Lower lobe of right lung (tissue), 2 donors: ENCODE measurements around the gene RHBDL1. TPM values are rescaled to one million over a fixed set of nuclear protein-coding genes. Genes with fewer than 3 reads are reported as not detected.
A peak's percentile ranks its signal among the peaks of the same experiment; 100 is the strongest.

Experiments
- ATAC-seq, 2 donors: fragments of 200-7000 bp; cut with Tn5 transposase; one replicate each; pipeline ENCODE4 v1.9.1; 2020 to 2022; ENCODE audit warnings: mild to moderate bottlenecking in 2 of 2, moderate library complexity in 2 of 2
- DNase-seq: peaks from one replicate; pipeline ENCODE4 v3.0.0-alpha.2; 2020
- H3K27ac ChIP-seq: fragments of 200-600 bp; one replicate; pipeline ENCODE4 v1.8.0; 2022
- H3K27me3 ChIP-seq: fragments of 200-600 bp; one replicate; pipeline ENCODE4 v1.8.0; 2022; ENCODE audit warnings: low read depth
- H3K36me3 ChIP-seq: fragments of 200-600 bp; one replicate; pipeline ENCODE4 v1.8.0; 2022; ENCODE audit warnings: mild to moderate bottlenecking
- H3K4me1 ChIP-seq: fragments of 200-600 bp; one replicate; pipeline ENCODE4 v1.8.0; 2022
- H3K4me3 ChIP-seq: fragments of 200-600 bp; one replicate; pipeline ENCODE4 v1.8.0; 2022; ENCODE audit warnings: mild to moderate bottlenecking
- H3K9me3 ChIP-seq: fragments of 200-600 bp; one replicate; pipeline ENCODE4 v1.8.0; 2022
- CTCF ChIP-seq: fragments of 200-600 bp; IDR thresholded peaks from one replicate; pipeline ENCODE4 v1.8.0; 2022; ENCODE audit warnings: antibody characterized with exemption, mild to moderate bottlenecking
- intact Hi-C: fragments of 100-400 bp; cut with DNase I; formaldehyde crosslinking; loops from one replicate; pipeline ENCODE4 v1.11.0; 2022
- total RNA-seq: library from RNA; stranded (reverse); fragmentation: NEBNext Ultra II Directional; extraction: Animal tissue kit (Norgen Biotek cat#: 25700); gene quantifications from one replicate; pipeline ENCODE4 v1.2.1, GENCODE V29; 2021
- donor health status: DM: no; HTN: yes; CAD: no; lungs with severe emphysema.

RHBDL1 gene
- total RNA-seq, 1 donor from 2014 or later, result 2.0 TPM

DNA sequence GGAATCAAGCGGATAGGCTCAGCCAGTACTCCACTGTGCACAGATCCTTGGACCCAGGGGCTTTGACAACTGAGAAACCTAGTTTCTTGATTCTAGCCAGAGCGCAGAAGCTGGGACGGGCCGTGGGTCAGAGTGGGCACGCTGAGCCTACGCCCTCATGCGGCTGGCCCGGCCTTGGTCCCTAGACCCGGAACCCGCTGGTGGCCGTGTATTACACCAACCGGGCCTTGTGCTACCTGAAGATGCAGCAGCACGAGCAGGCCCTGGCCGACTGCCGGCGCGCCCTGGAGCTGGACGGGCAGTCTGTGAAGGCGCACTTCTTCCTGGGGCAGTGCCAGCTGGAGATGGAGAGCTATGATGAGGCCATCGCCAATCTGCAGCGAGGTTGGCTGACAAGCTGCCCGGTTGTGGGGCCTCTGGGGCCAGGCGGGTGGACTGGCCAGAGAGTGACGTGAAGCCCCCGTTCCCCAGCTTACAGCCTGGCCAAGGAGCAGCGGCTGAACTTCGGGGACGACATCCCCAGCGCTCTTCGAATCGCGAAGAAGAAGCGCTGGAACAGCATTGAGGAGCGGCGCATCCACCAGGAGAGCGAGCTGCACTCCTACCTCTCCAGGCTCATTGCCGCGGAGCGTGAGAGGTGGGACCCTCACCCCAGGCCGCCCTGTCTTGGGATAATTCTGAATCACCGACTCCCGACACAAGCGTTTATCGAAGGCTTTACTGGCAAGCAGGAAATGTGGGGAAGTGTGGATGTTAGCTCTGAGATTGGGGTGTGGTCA is 5.7 kb downstream of the RHBDL1 start:
- DNase-seq, result peak; percentile 68

DNA sequence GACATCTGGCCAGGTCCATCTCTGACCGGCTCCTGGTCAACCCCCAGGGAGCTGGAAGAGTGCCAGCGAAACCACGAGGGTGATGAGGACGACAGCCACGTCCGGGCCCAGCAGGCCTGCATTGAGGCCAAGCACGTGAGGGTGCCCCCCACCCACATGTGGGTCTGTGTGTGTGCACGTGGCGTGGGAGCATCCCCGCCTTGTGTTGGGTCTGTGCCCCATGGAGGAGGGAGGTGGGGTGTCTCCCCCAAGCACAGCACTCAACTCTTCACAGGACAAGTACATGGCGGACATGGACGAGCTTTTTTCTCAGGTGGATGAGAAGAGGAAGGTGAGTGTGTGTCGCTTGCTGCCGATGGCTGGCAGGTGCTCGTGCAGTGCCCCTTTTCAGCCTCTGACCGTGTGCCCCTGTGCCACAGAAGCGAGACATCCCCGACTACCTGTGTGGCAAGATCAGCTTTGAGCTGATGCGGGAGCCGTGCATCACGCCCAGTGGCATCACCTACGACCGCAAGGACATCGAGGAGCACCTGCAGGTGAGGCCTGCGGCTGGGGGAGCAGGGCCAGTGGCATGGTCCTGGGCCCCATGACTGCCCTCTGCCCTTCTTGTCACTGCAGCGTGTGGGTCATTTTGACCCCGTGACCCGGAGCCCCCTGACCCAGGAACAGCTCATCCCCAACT is 6.4 kb downstream of the RHBDL1 start:
- H3K27ac ChIP-seq, result no peak overlapping the region
- TF ChIP-seq CTCF, result no peak
- H3K36me3 ChIP-seq, result peaks cover 30% of the 10 kb centered on the region
- intact Hi-C loops, result no loop called here
- H3K4me1 ChIP-seq, result peaks cover 55% of the 10 kb centered on the region
- peaks cover 3% of the 10 kb centered on the region for H3K27me3 ChIP-seq
- no peaks in the 10 kb centered on the region for H3K9me3 ChIP-seq
- ATAC-seq (no peak), DNase-seq (no peak)
- peak overlapping the region; percentile 71 for H3K4me3 ChIP-seq

More for the DNA sequence above, 5.7 kb downstream of the RHBDL1 start:
- H3K9me3 ChIP-seq, result no peaks in the 10 kb centered on the region
- peaks cover 23% of the 10 kb centered on the region for H3K36me3 ChIP-seq
- peaks cover 55% of the 10 kb centered on the region for H3K4me1 ChIP-seq
- H3K27ac ChIP-seq, result peak overlapping the region; percentile 88
- peak overlapping the region; percentile 71 for H3K4me3 ChIP-seq
- intact Hi-C loops, result no loop called here
- peaks cover 11% of the 10 kb centered on the region for H3K27me3 ChIP-seq
- TF ChIP-seq CTCF, result no peak
- ATAC-seq, result no peak

DNA sequence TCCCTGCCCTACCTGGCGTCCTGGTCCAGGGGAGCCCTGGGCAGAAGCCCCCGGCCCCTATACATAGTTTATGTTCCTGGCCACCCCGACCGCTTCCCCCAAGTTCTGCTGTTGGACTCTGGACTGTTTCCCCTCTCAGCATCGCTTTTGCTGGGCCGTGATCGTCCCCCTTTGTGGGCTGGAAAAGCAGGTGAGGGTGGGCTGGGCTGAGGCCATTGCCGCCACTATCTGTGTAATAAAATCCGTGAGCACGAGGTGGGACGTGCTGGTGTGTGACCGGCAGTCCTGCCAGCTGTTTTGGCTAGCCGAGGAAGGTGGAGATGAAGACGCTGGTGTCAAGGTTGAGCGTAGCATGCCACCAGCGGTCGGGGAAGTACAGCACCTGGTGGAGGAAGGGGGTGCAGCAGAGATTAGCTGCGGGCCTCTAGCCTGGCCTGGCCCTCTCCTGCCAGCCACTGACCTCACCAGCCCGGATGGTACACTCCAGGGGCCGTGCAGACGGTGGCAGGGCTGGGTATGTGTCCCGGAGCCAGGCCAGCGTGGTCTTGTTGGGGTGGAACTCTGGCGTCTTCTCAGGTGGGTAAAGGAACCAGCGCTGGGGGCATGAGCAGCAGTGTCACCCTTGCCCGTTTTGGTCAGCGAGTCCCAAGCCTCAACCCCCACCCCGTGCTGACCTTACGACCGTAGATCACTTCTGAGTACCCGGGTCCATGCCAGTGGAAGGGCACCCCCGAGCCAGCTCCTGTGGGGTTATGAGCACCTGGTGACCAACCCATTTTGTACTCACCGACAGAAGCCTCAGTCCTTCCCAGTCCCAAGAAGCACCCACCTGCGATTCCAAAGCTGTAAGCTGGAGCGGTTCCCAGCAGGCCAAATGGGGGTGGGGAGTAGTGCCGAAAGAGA is 7.3 kb downstream of the RHBDL1 start:
- Histone ChIP-seq H3K36me3 (peaks cover 36% of the 10 kb centered on the region), H3K4me1 (peaks cover 55% of the 10 kb centered on the region), H3K27ac (no peak overlapping the region), H3K4me3 (no peak overlapping the region), H3K27me3 (no peaks in the 10 kb centered on the region), H3K9me3 (no peaks in the 10 kb centered on the region)
- intact Hi-C loops, result no loop called here
- ATAC-seq (no peak), DNase-seq (no peak)
- no peak for TF ChIP-seq CTCF

GRCh38 chr16:683396-684070 is 8.1 kb downstream of the RHBDL1 start:
- Histone ChIP-seq H3K27ac (peak overlapping the region; percentile 89), H3K27me3 (no peaks in the 10 kb centered on the region), H3K4me3 (peak overlapping the region; percentile 83), H3K4me1 (peaks cover 57% of the 10 kb centered on the region), H3K9me3 (no peaks in the 10 kb centered on the region), H3K36me3 (peaks cover 36% of the 10 kb centered on the region)
- ATAC-seq (no peak), DNase-seq (no peak)
- intact Hi-C loops, result no loop called here
- no peak for TF ChIP-seq CTCF
